HepG2 (cell line): ENCODE measurements around the gene CTCF. TPM values are rescaled to one million over a fixed set of nuclear protein-coding genes. Genes with fewer than 3 reads are reported as not detected.

Experiments
- CEBPB ChIP-seq: IDR thresholded peaks from 2 replicates; pipeline ENCODE4 v1.6.1; 2011; ENCODE audit warnings: low read depth, low read length, improper control_type of control experiment, borderline replicate concordance
- CENPX ChIP-seq: sonication (generic); formaldehyde crosslinking; IDR thresholded peaks from 2 replicates; pipeline ENCODE4 v1.9.0; 2021; ENCODE audit warnings: mild to moderate bottlenecking, missing genetic modification reagents, moderate library complexity
- HHEX ChIP-seq: IDR thresholded peaks from 2 replicates; pipeline ENCODE4 v1.6.1; 2016; ENCODE audit warnings: control low read depth
- MZF1 ChIP-seq: sonication (generic); formaldehyde crosslinking; IDR thresholded peaks from 2 replicates; pipeline ENCODE4 v1.8.1; 2023; ENCODE audit warnings: mild to moderate bottlenecking, missing genetic modification reagents, borderline replicate concordance
- PAWR ChIP-seq: sonication (generic); formaldehyde crosslinking; IDR thresholded peaks from 2 replicates; pipeline ENCODE4 v1.4.0; 2020; ENCODE audit warnings: missing genetic modification reagents, mild to moderate bottlenecking, borderline replicate concordance
- PTBP1 ChIP-seq: fragments of 200-400 bp; formaldehyde crosslinking; IDR thresholded peaks from 2 replicates; pipeline ENCODE4 v1.6.1; 2018; ENCODE audit warnings: low read length, low read depth; ENCODE audit not compliant: poor library complexity, severe bottlenecking
- U2AF1 ChIP-seq: fragments of 200-400 bp; formaldehyde crosslinking; optimal IDR thresholded peaks from 2 replicates; pipeline ENCODE3; 2017; ENCODE audit warnings: mild to moderate bottlenecking, low read depth, low read length
- ZBTB42 ChIP-seq: sonication (generic); formaldehyde crosslinking; IDR thresholded peaks from 2 replicates; pipeline ENCODE4 v1.5.0; 2020; ENCODE audit warnings: mild to moderate bottlenecking, missing genetic modification reagents
- ZNF124 ChIP-seq: sonication (generic); formaldehyde crosslinking; IDR thresholded peaks from 2 replicates; pipeline ENCODE4 v1.4.0; 2020; ENCODE audit warnings: missing genetic modification reagents
- ZNF235 ChIP-seq: sonication (generic); formaldehyde crosslinking; IDR thresholded peaks from 2 replicates; pipeline ENCODE4 v1.8.1; 2023; ENCODE audit warnings: mild to moderate bottlenecking, missing genetic modification reagents, borderline replicate concordance
- ZNF256 ChIP-seq: sonication (generic); formaldehyde crosslinking; conservative IDR thresholded peaks from 2 replicates; pipeline ENCODE4 v1.4.0; 2020; ENCODE audit warnings: missing genetic modification reagents
- ZNF275 ChIP-seq: sonication (generic); formaldehyde crosslinking; IDR thresholded peaks from 2 replicates; pipeline ENCODE4 v1.8.0; 2022; ENCODE audit warnings: missing genetic modification reagents, mild to moderate bottlenecking, inconsistent platforms, borderline replicate concordance
- ZNF530 ChIP-seq: sonication (generic); formaldehyde crosslinking; IDR thresholded peaks from 2 replicates; pipeline ENCODE4 v1.5.0; 2020; ENCODE audit warnings: low read depth, mild to moderate bottlenecking, missing genetic modification reagents
- ZSCAN30 ChIP-seq: sonication (generic); formaldehyde crosslinking; IDR thresholded peaks from 2 replicates; pipeline ENCODE4 v1.5.0; 2020; ENCODE audit warnings: mild to moderate bottlenecking, missing genetic modification reagents
- polyA plus RNA-seq, 8 experiments: library from polyadenylated mRNA; depleted of rRNA in 3 of 8; stranded (reverse) in 7 of 8; unstranded in 1 of 8; fragments of >200 nt; fragmentation: Illumina TruSeq in 4 of 8; extraction: Trizol in 4 of 8; gene quantifications; 2 replicates each; pipeline versions ENCODE4 v1.2.1 to v1.2.3, GENCODE V29; 2011 to 2016; ENCODE audit warnings: low read depth in 4 of 8, missing spikeins in 1 of 8, mixed read lengths in 1 of 8; ENCODE audit not compliant: insufficient read depth in 1 of 8
- total RNA-seq, 5 experiments: library from RNA; depleted of rRNA; stranded (reverse); fragments of >200 nt; fragmentation: Illumina TruSeq; extraction: Trizol; gene quantifications; 2 replicates each; pipeline ENCODE4 v1.2.3, GENCODE V29; 2016; ENCODE audit warnings: low read depth in 1 of 5
- TF ChIP-seq, protein P1 (sequence below): IDR thresholded peaks from 2 replicates; pipeline ENCODE4 v1.6.1; 2016; ENCODE audit warnings: low read depth, control low read depth
- TF ChIP-seq, protein P2 (sequence below): IDR thresholded peaks from 2 replicates; pipeline ENCODE4 v1.6.1; 2018; ENCODE audit warnings: missing genetic modification reagents, mild to moderate bottlenecking, missing compliant biosample characterization
- TF ChIP-seq, protein P3 (sequence below): sonication (generic); formaldehyde crosslinking; IDR thresholded peaks from 2 replicates; pipeline ENCODE4 v1.4.0; 2020; ENCODE audit warnings: missing genetic modification reagents

The CTCF gene
- total and polyA plus RNA-seq, 2 of the 13 experiments (the other 11 are each of a cell fraction or from before 2014, with no cell fraction given): 19.5 to 37.5 TPM

DNA sequence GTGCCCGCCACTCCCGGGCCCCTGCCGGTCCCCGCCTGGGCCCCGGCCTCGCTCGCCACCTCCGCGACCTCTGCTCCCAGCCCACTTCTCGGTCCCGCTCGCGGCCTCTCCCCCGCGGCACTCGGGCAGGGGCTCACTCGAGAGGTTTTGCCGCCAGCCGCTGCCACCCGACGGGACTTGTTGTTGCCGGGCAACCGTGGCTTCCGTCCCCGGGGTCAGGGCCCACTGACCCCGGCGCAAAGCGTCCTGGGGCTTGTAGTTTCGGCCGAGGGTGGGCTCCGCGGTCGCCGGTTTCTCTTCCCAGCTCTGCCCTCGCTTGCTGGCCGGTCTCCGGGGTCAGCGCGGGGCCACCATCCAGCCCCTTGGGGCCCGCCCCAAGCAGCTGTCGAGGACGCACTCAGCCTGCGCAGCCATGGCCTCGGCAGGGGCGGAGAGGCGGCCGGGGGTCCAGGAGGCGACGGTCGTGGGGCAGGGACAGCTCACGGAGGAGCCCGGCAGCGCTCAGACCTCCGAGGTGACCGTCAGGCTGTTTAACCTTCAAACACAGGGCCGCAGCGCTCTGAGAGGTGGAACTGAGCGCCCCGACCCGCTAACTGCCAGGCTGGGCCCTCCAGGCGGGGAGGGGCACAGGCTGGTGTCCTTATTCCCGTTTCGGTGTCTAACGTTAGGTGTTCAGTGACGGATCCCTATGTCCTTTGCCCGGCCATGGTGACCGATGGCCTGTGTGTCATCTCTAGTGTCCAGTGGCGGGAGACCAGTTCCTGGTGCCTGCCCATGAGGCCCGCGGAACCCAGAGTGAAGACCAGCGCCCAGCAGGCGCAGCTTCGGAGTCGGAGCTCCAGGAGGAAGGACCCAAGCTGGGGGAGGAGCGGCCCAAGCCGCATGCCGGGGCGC lies 104.5 kb downstream of the CTCF start, which contains the start of the genes C16orf86 and ENKD1 (continued):
- TF ChIP-seq, protein P1, sequence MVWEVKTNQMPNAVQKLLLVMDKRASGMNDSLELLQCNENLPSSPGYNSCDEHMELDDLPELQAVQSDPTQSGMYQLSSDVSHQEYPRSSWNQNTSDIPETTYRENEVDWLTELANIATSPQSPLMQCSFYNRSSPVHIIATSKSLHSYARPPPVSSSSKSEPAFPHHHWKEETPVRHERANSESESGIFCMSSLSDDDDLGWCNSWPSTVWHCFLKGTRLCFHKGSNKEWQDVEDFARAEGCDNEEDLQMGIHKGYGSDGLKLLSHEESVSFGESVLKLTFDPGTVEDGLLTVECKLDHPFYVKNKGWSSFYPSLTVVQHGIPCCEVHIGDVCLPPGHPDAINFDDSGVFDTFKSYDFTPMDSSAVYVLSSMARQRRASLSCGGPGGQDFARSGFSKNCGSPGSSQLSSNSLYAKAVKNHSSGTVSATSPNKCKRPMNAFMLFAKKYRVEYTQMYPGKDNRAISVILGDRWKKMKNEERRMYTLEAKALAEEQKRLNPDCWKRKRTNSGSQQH (CRISPR knock-in tag): peak; percentile 22; the same call in 1 of the 2 replicates
- TF ChIP-seq PAWR (CRISPR knock-in tag) (no peak; the same call in 1 of the 2 replicates), U2AF1 (no peak), ZSCAN30 (peak; percentile 62; the same call in 1 of the 2 replicates), ZNF235 (peak; percentile 84; the same call in 1 of the 2 replicates), HHEX (no peak), ZNF124 (CRISPR knock-in tag) (no peak), CEBPB (no peak), ZBTB42 (CRISPR knock-in tag) (peak; percentile 38; the same call in 1 of the 2 replicates), ZNF530 (CRISPR knock-in tag) (no peak), ZNF275 (CRISPR knock-in tag) (peak; percentile 34; the same call in 1 of the 2 replicates), MZF1 (no peak), CENPX (CRISPR knock-in tag) (no peak), ZNF256 (CRISPR knock-in tag) (0 out of 2 replicates have a peak, but pooled peaks have one; percentile 25), PTBP1 (no peak)
- TF ChIP-seq, protein P2, sequence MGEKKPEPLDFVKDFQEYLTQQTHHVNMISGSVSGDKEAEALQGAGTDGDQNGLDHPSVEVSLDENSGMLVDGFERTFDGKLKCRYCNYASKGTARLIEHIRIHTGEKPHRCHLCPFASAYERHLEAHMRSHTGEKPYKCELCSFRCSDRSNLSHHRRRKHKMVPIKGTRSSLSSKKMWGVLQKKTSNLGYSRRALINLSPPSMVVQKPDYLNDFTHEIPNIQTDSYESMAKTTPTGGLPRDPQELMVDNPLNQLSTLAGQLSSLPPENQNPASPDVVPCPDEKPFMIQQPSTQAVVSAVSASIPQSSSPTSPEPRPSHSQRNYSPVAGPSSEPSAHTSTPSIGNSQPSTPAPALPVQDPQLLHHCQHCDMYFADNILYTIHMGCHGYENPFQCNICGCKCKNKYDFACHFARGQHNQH (CRISPR knock-in tag): peak; percentile 16; the same call in 1 of the 2 replicates
- TF ChIP-seq, protein P3, sequence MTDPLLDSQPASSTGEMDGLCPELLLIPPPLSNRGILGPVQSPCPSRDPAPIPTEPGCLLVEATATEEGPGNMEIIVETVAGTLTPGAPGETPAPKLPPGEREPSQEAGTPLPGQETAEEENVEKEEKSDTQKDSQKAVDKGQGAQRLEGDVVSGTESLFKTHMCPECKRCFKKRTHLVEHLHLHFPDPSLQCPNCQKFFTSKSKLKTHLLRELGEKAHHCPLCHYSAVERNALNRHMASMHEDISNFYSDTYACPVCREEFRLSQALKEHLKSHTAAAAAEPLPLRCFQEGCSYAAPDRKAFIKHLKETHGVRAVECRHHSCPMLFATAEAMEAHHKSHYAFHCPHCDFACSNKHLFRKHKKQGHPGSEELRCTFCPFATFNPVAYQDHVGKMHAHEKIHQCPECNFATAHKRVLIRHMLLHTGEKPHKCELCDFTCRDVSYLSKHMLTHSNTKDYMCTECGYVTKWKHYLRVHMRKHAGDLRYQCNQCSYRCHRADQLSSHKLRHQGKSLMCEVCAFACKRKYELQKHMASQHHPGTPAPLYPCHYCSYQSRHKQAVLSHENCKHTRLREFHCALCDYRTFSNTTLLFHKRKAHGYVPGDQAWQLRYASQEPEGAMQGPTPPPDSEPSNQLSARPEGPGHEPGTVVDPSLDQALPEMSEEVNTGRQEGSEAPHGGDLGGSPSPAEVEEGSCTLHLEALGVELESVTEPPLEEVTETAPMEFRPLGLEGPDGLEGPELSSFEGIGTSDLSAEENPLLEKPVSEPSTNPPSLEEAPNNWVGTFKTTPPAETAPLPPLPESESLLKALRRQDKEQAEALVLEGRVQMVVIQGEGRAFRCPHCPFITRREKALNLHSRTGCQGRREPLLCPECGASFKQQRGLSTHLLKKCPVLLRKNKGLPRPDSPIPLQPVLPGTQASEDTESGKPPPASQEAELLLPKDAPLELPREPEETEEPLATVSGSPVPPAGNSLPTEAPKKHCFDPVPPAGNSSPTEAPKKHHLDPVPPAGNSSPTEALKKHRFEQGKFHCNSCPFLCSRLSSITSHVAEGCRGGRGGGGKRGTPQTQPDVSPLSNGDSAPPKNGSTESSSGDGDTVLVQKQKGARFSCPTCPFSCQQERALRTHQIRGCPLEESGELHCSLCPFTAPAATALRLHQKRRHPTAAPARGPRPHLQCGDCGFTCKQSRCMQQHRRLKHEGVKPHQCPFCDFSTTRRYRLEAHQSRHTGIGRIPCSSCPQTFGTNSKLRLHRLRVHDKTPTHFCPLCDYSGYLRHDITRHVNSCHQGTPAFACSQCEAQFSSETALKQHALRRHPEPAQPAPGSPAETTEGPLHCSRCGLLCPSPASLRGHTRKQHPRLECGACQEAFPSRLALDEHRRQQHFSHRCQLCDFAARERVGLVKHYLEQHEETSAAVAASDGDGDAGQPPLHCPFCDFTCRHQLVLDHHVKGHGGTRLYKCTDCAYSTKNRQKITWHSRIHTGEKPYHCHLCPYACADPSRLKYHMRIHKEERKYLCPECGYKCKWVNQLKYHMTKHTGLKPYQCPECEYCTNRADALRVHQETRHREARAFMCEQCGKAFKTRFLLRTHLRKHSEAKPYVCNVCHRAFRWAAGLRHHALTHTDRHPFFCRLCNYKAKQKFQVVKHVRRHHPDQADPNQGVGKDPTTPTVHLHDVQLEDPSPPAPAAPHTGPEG (CRISPR knock-in tag): peak; percentile 26; the same call in 1 of the 2 replicates
